H4 (cell line): ENCODE data around the gene MRPS12. TPM values are rescaled to one million over a fixed set of nuclear protein-coding genes. Genes with fewer than 3 reads are reported as not detected.
A peak's percentile ranks its signal among the peaks of the same experiment; 100 is the strongest.

Experiments used
- DNase-seq: peaks from one replicate; pipeline ENCODE4 v3.0.0-alpha.2; 2015; ENCODE audit warnings: low spot score
- total RNA-seq: library from RNA; depleted of rRNA; stranded (reverse); fragments of >200 nt; shearing (Covaris generic); gene quantifications from 2 replicates; pipeline ENCODE4 v1.2.3, GENCODE V29; 2014

MRPS12 gene
- total RNA-seq, 1 experiment from 2014 or later: 117 TPM

- DNase-seq: no peak
Measured at GRCh38 chr19:38911388-38912001, 19.2 kb upstream of the MRPS12 start.

GRCh38 chr19:38912600-38913514 lies 17.9 kb upstream of the MRPS12 start:
- no peak for DNase-seq

- DNase-seq: no peak
Measured at GRCh38 chr19:38913958-38914357, 16.8 kb upstream of the MRPS12 start.

GRCh38 chr19:38915329-38916321 lies 15.1 kb upstream of the MRPS12 start:
- no peak for DNase-seq

GRCh38 chr19:38917516-38917915 lies 13.2 kb upstream of the MRPS12 start:
- DNase-seq: no peak

- no peak for DNase-seq
Measured at GRCh38 chr19:38917921-38918491, 12.7 kb upstream of the MRPS12 start.

GRCh38 chr19:38918526-38918925 lies 12.2 kb upstream of the MRPS12 start:
- no peak for DNase-seq

GRCh38 chr19:38919837-38920601 lies 10.7 kb upstream of the MRPS12 start:
- no peak for DNase-seq

GRCh38 chr19:38920602-38921419 lies 9.9 kb upstream of the MRPS12 start:
- no peak for DNase-seq

GRCh38 chr19:38921420-38922274 lies 9.1 kb upstream of the MRPS12 start:
- no peak for DNase-seq

GRCh38 chr19:38922482-38922881 lies 8.3 kb upstream of the MRPS12 start:
- DNase-seq: no peak

- no peak for DNase-seq
Measured at GRCh38 chr19:38924388-38924787, 6.4 kb upstream of the MRPS12 start.

GRCh38 chr19:38928391-38929001 lies 2.2 kb upstream of the MRPS12 start:
- no peak for DNase-seq

GRCh38 chr19:38929929-38930775 lies 592 bp upstream of the MRPS12 start, which contains the start of gene SARS2:
Gene SARS2, minus strand, starts transcription at chr19:38930763. Its CDS starts 27 bp downstream, at chr19:38930736.
- DNase-seq: peak; percentile 97

- no peak for DNase-seq
Measured at GRCh38 chr19:38931521-38931793, 713 bp downstream of the MRPS12 start.

GRCh38 chr19:38932425-38933179 lies 1.9 kb downstream of the MRPS12 start:
- DNase-seq: peak; percentile 60

- DNase-seq: no peak
Measured at GRCh38 chr19:38933544-38933943, 2.8 kb downstream of the MRPS12 start.
